Measurements from ENCODE around the gene TTC12.

GRCh38 chr11:113296447-113297205, 17.8 kb upstream of the TTC12 start:
- no peak for TF ChIP-seq EZH2 (IDR thresholded peaks at IDR 0.05; ENCODE audit: insufficient read depth, poor library complexity, severe bottlenecking)
- TF ChIP-seq EZH2phosphoT487 (IDR thresholded peaks at IDR 0.05; ENCODE audit: insufficient read depth, low read depth) = no peak
